ENCODE measurements around the gene NWD2. TPM values are rescaled to one million over a fixed set of nuclear protein-coding genes. Genes with fewer than 3 reads are reported as not detected.

NWD2 gene
- total RNA-seq, 1 experiment from 2014 or later: not detected

GRCh38 chr4:37461801-37462200, 217.3 kb downstream of the NWD2 start:
- no peak for DNase-seq (ENCODE audit: low spot score)
- peaks cover 16% of the 10 kb centered on the region for H3K27me3 ChIP-seq (replicated peaks; ENCODE audit: insufficient read depth, low read depth, low read length, poor library complexity)
- POLR2A ChIA-PET (ENCODE audit: low non-redundant PET): no interaction called here
- intact Hi-C loops (cut with micrococcal nuclease; ENCODE audit: unreplicated experiment): no loop called here
- TF ChIP-seq EZH2 (IDR thresholded peaks at IDR 0.05; ENCODE audit: borderline replicate concordance, low read depth, low read length, poor library complexity, severe bottlenecking): no peak
- TF ChIP-seq, protein P1, sequence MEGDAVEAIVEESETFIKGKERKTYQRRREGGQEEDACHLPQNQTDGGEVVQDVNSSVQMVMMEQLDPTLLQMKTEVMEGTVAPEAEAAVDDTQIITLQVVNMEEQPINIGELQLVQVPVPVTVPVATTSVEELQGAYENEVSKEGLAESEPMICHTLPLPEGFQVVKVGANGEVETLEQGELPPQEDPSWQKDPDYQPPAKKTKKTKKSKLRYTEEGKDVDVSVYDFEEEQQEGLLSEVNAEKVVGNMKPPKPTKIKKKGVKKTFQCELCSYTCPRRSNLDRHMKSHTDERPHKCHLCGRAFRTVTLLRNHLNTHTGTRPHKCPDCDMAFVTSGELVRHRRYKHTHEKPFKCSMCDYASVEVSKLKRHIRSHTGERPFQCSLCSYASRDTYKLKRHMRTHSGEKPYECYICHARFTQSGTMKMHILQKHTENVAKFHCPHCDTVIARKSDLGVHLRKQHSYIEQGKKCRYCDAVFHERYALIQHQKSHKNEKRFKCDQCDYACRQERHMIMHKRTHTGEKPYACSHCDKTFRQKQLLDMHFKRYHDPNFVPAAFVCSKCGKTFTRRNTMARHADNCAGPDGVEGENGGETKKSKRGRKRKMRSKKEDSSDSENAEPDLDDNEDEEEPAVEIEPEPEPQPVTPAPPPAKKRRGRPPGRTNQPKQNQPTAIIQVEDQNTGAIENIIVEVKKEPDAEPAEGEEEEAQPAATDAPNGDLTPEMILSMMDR (conservative IDR thresholded peaks at IDR 0.05; ENCODE audit: low read depth, low read length): no peak
- no peak overlapping the region for H3K4me3 ChIP-seq (ENCODE audit: low read depth, low read length, poor library complexity, severe bottlenecking)
- H3K36me3 ChIP-seq (ENCODE audit: insufficient read depth, low read length, poor library complexity, severe bottlenecking): no peaks in the 10 kb centered on the region
- no peak overlapping the region for H3K27ac ChIP-seq (ENCODE audit: low read depth, low read length, poor library complexity, severe bottlenecking)
- no peaks in the 10 kb centered on the region for H3K9me3 ChIP-seq (ENCODE audit: low read depth, low read length, poor library complexity, severe bottlenecking)
- H3K4me1 ChIP-seq (ENCODE audit: insufficient read depth, low read length, poor library complexity, severe bottlenecking): no peaks in the 10 kb centered on the region
- CTCF ChIA-PET: no interaction called here
- BruUV-seq (replicated peaks): no TSS peak

DNA sequence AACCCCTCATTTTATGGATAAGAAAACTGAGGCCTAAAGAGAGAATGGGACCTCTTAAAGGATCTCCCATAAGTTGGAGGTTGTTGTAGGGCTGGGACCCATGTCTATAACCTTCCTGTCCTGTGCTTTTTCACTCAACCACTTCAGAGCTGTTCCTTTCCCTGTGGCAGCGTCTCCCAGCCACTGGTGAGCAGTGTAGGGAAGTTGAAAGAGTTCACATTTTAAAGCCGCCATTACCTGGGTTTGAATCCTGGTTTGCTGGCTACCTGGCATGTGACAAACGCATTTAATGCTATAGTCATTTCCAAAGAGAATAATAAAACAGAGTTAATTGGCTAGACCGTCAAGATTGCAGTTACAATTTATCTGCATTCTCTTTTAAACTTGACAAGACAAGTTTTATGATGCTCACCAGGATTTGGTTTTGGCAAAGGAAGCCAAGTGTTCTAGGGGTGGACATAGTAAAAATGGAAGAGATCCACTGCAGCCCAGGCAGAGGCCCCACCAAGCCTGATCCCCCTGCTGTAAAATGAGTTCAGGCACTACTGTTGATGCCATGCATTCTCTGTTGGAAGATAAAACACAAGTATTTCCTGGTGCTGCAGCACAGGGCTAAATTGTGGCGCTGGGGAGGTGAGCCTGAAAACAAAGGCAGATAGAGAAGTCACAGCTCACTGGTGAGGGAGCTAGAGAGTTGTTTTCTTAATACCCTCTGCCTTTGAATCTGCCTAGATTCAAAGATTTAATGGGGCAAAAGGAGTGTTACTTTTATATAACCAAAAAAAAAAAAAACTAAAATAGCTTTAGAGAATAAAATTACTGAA, 218.7 kb downstream of the NWD2 start:
- Histone ChIP-seq H3K4me1 (ENCODE audit: insufficient read depth, low read length, poor library complexity, severe bottlenecking) (no peaks in the 10 kb centered on the region), H3K27ac (ENCODE audit: low read depth, low read length, poor library complexity, severe bottlenecking) (no peak overlapping the region), H3K27me3 (replicated peaks; ENCODE audit: insufficient read depth, low read depth, low read length, poor library complexity) (peaks cover 9% of the 10 kb centered on the region), H3K36me3 (ENCODE audit: insufficient read depth, low read length, poor library complexity, severe bottlenecking) (no peaks in the 10 kb centered on the region), H3K4me3 (ENCODE audit: low read depth, low read length, poor library complexity, severe bottlenecking) (no peak overlapping the region), H3K9me3 (ENCODE audit: low read depth, low read length, poor library complexity, severe bottlenecking) (no peaks in the 10 kb centered on the region)
- BruUV-seq (replicated peaks): no TSS peak
- no peak for TF ChIP-seq EZH2 (IDR thresholded peaks at IDR 0.05; ENCODE audit: borderline replicate concordance, low read depth, low read length, poor library complexity, severe bottlenecking)
- TF ChIP-seq, protein P1 (conservative IDR thresholded peaks at IDR 0.05; ENCODE audit: low read depth, low read length): no peak
- CTCF ChIA-PET: no interaction called here
- POLR2A ChIA-PET (ENCODE audit: low non-redundant PET): no interaction called here
- no peak for DNase-seq (ENCODE audit: low spot score)
- intact Hi-C loops (cut with micrococcal nuclease; ENCODE audit: unreplicated experiment): no loop called here

GRCh38 chr4:37464373-37465128, 220.0 kb downstream of the NWD2 start:
- Histone ChIP-seq H3K27me3 (replicated peaks; ENCODE audit: insufficient read depth, low read depth, low read length, poor library complexity) (peaks cover 9% of the 10 kb centered on the region), H3K4me3 (ENCODE audit: low read depth, low read length, poor library complexity, severe bottlenecking) (no peak overlapping the region), H3K4me1 (ENCODE audit: insufficient read depth, low read length, poor library complexity, severe bottlenecking) (no peaks in the 10 kb centered on the region), H3K27ac (ENCODE audit: low read depth, low read length, poor library complexity, severe bottlenecking) (no peak overlapping the region), H3K36me3 (ENCODE audit: insufficient read depth, low read length, poor library complexity, severe bottlenecking) (no peaks in the 10 kb centered on the region), H3K9me3 (ENCODE audit: low read depth, low read length, poor library complexity, severe bottlenecking) (no peaks in the 10 kb centered on the region)
- DNase-seq (ENCODE audit: low spot score): no peak
- no TSS peak for BruUV-seq (replicated peaks)
- intact Hi-C loops (cut with micrococcal nuclease; ENCODE audit: unreplicated experiment): no loop called here
- TF ChIP-seq, protein P1 (conservative IDR thresholded peaks at IDR 0.05; ENCODE audit: low read depth, low read length): no peak
- TF ChIP-seq EZH2 (IDR thresholded peaks at IDR 0.05; ENCODE audit: borderline replicate concordance, low read depth, low read length, poor library complexity, severe bottlenecking): no peak
- CTCF ChIA-PET: no interaction called here
- POLR2A ChIA-PET (ENCODE audit: low non-redundant PET): interaction anchor here (0.6 kb wide), 1 partner anchor 34 kb away, joined by 3 read pairs; no protein-coding TSS in a partner anchor
